ENCODE results near the gene ARF1. TPM values are rescaled to one million over a fixed set of nuclear protein-coding genes. Genes with fewer than 3 reads are reported as not detected.

Gene ARF1
- total and polyA plus RNA-seq, 2 of the 8 experiments (the other 6 are each of a cell fraction or from before 2014, with no cell fraction given), result 265 to 471 TPM

DNA sequence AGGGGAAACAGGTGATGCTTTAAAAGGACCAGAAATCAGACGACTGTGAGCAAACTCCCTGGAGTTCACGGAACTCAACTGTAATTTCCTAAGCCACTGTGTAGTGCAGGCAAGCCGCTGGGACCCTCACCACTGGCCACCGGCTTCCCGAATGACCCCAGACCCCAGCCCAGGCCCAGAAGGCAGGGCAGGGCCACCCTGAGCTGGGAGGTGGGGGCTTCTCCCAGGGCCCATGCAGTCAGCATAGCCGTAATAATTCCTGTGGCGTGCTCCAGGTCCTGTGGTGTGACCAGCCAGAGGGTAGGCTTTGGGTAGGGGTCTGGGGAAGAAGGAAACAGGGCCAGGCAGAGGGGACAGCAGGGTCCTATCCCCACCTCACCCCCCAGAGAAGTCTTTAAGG is 3.5 kb upstream of the ARF1 start:
- DNase-seq (ENCODE audit: low read depth in 1 of 2, low spot score in 2 of 2), result no peak
- H2BK120ac ChIP-seq (replicated peaks; ENCODE audit: low read depth, low read length), result no peak overlapping the region
- POLR2A ChIA-PET (ENCODE audit: partially characterized antibody), result interaction anchor here (1.3 kb wide), 1 partner anchor 15 kb away, joined by 3 read pairs; no protein-coding TSS in a partner anchor
- H3K4me1 ChIP-seq (replicated peaks in 1 of 4; ENCODE audit: control insufficient read depth in 3 of 4, insufficient read depth in 4 of 4, low read length in 3 of 4), result peaks cover 0 to 22% (median 3%) of the 10 kb centered on the region in 4 experiments; a peak in 6 of 7 replicates
- no peak overlapping the region for H2AK5ac ChIP-seq (ENCODE audit: low read depth, low read length)
- no peak overlapping the region for H3K14ac ChIP-seq (ENCODE audit: insufficient read length)
- peaks cover 12 to 13% of the 10 kb centered on the region in 2 experiments for H3K79me2 ChIP-seq (ENCODE audit: control insufficient read depth in 1 of 2, insufficient read depth in 2 of 2, low read length in 2 of 2)
- H3K9me3 ChIP-seq (ENCODE audit: insufficient read depth in 2 of 2, low read depth in 1 of 2, low read length in 1 of 2), result no peaks in the 10 kb centered on the region
- H3K23me2 ChIP-seq (ENCODE audit: low read depth, low read length), result peaks cover 13% of the 10 kb centered on the region
- no peak overlapping the region for H3K4ac ChIP-seq (replicated peaks; ENCODE audit: insufficient read length, low read depth, low read length)
- WGBS, 2 experiments (ENCODE audit: extremely low coverage in 1 of 2, insufficient coverage in 1 of 2, insufficient read length in 1 of 2, insufficient replicate concordance in 2 of 2, low coverage in 1 of 2, low lambda C conversion rate in 2 of 2, missing lambda C conversion rate in 1 of 2), result 86% methylated on average over 6 of the region's 7 CpGs; no CpG with 5 or more reads in 1 of the 2 experiments
- H3K23ac ChIP-seq (ENCODE audit: insufficient read length), result no peak overlapping the region
- peaks cover 7 to 39% of the 10 kb centered on the region in 2 experiments for H4K20me1 ChIP-seq (replicated peaks in 1 of 2; ENCODE audit: control insufficient read depth in 1 of 2, insufficient read depth in 2 of 2, low read length in 2 of 2)
- H2AFZ ChIP-seq (ENCODE audit: low read length), result no peak overlapping the region
- no peak overlapping the region for H3K27ac ChIP-seq (ENCODE audit: low read depth, low read length)
- CTCF ChIA-PET (ENCODE audit: partially characterized antibody), result interaction anchor here (1.0 to 2.2 kb wide), 3 partner anchors 12 to 73 kb away, joined by 3 to 5 read pairs (median 5); no protein-coding TSS in a partner anchor
- no peak overlapping the region for H3K18ac ChIP-seq (ENCODE audit: extremely low read depth, low read length)
- H3K56ac ChIP-seq (replicated peaks; ENCODE audit: insufficient read length, low read depth, low read length), result no peak overlapping the region
- H4K91ac ChIP-seq (replicated peaks; ENCODE audit: insufficient read length, low read length), result no peak overlapping the region
- H3K4me3 ChIP-seq (ENCODE audit: extremely low read depth in 1 of 4, insufficient read depth in 2 of 4, low read depth in 3 of 4, low read length in 4 of 4), result peak overlapping the region in 1 of 4 experiments; percentile 1; a peak in 1 of 8 replicates
- no peaks in the 10 kb centered on the region for H3K36me3 ChIP-seq (ENCODE audit: control insufficient read depth in 2 of 4, insufficient read depth in 4 of 4, low read length in 3 of 4)
- no peak overlapping the region for H2BK20ac ChIP-seq (ENCODE audit: low read length)
- peaks cover 6% of the 10 kb centered on the region; the same call in 1 of the 2 replicates for H3K79me1 ChIP-seq (ENCODE audit: low read depth, low read length)
- TF ChIP-seq MAFK (IDR thresholded peaks at IDR 0.05; ENCODE audit: low read depth, low read length), result no peak
- no peak for TF ChIP-seq BACH1 (IDR thresholded peaks at IDR 0.05; ENCODE audit: low read length)
- no peak for TF ChIP-seq RAD21 (IDR thresholded peaks at IDR 0.05 in 1 of 2, conservative IDR thresholded peaks at IDR 0.05 in 1 of 2; ENCODE audit: low read depth in 2 of 2, low read length in 2 of 2)
- TF ChIP-seq JUND (IDR thresholded peaks at IDR 0.05; ENCODE audit: low read length), result no peak
- no peak for TF ChIP-seq SAP30 (IDR thresholded peaks at IDR 0.05; ENCODE audit: insufficient read depth, insufficient replicate concordance, low read length)
- TF ChIP-seq TBP (IDR thresholded peaks at IDR 0.05; ENCODE audit: low read depth, low read length), result no peak
- TF ChIP-seq CHD1 (IDR thresholded peaks at IDR 0.05; ENCODE audit: low read depth, low read length), result no peak
- H3K27me3 ChIP-seq (replicated peaks in 1 of 4; ENCODE audit: control insufficient read depth in 3 of 4, extremely low read depth in 1 of 4, insufficient read depth in 3 of 4, low read length in 3 of 4), result peaks cover 7 to 45% (median 43%) of the 10 kb centered on the region in 4 experiments
- H2BK15ac ChIP-seq (ENCODE audit: low read length), result no peak overlapping the region
- H4K8ac ChIP-seq (ENCODE audit: extremely low read depth, insufficient read depth, low read length), result no peak overlapping the region; the same call in 1 of the 2 replicates
- H3K4me2 ChIP-seq (ENCODE audit: insufficient read depth in 1 of 2, low read depth in 2 of 2, low read length in 2 of 2), result no peak overlapping the region
- H2BK5ac ChIP-seq (ENCODE audit: low read depth, low read length), result no peak overlapping the region
- FAIRE-seq, result no peak
- no peak overlapping the region for H2BK12ac ChIP-seq (ENCODE audit: low read depth, low read length)
- H3K9ac ChIP-seq (replicated peaks in 1 of 4; ENCODE audit: extremely low read depth in 1 of 4, low read depth in 3 of 4, low read length in 3 of 4), result no peak overlapping the region
- no peak overlapping the region for H4K5ac ChIP-seq (ENCODE audit: insufficient read length, low read depth, low read length)
